KOPT-K1 (cell line): ENCODE results near the gene MARK3.

Experiments used
- H3K27ac ChIP-seq: fragments of 200-600 bp; sonication (generic); 2 replicates; pipeline ENCODE4 v1.5.1; 2016; ENCODE audit warnings: antibody characterized with exemption, mild to moderate bottlenecking, low read depth, low read length; ENCODE audit not compliant: poor library complexity, severe bottlenecking
- H3K36me3 ChIP-seq: fragments of 200-600 bp; sonication (generic); 2 replicates; pipeline ENCODE4 v1.5.1; 2017; ENCODE audit warnings: antibody characterized with exemption, mild to moderate bottlenecking, low read length, moderate library complexity; ENCODE audit not compliant: insufficient read depth
- H3K9me3 ChIP-seq: fragments of 200-600 bp; sonication (generic); 2 replicates; pipeline ENCODE4 v1.5.1; 2017; ENCODE audit warnings: antibody characterized with exemption, low read length, mild to moderate bottlenecking; ENCODE audit not compliant: insufficient read depth, poor library complexity, severe bottlenecking

Gene MARK3

GRCh38 chr14:103385152-103385928, at the start of gene MARK3:
MARK3 (plus strand) TSS chr14:103385415; CDS start chr14:103386030, 615 bp downstream.
- Histone ChIP-seq H3K27ac (peak within 1 kb of the TSS; percentile 78), H3K36me3 (no peaks in the 10 kb centered on the region), H3K9me3 (no peaks in the 10 kb centered on the region)

- peaks cover 63% of the 10 kb centered on the region for H3K36me3 ChIP-seq
- H3K9me3 ChIP-seq: no peaks in the 10 kb centered on the region
- no peak overlapping the region for H3K27ac ChIP-seq
These were observed 49.0 kb upstream of the MARK3 start for GRCh38 chr14:103336191-103336590.

- Histone ChIP-seq H3K9me3 (no peaks in the 10 kb centered on the region), H3K27ac (no peak overlapping the region), H3K36me3 (peaks cover 79% of the 10 kb centered on the region)
These were observed 47.4 kb upstream of the MARK3 start for GRCh38 chr14:103337794-103338193.

GRCh38 chr14:103339561-103339960, 45.7 kb upstream of the MARK3 start:
- Histone ChIP-seq H3K27ac (no peak overlapping the region), H3K36me3 (peaks cover 97% of the 10 kb centered on the region), H3K9me3 (no peaks in the 10 kb centered on the region)

GRCh38 chr14:103340480-103341212, 44.6 kb upstream of the MARK3 start:
- Histone ChIP-seq H3K36me3 (peaks cover 97% of the 10 kb centered on the region), H3K9me3 (no peaks in the 10 kb centered on the region), H3K27ac (no peak overlapping the region)

- Histone ChIP-seq H3K27ac (no peak overlapping the region), H3K36me3 (peaks cover 89% of the 10 kb centered on the region), H3K9me3 (no peaks in the 10 kb centered on the region)
These were observed 43.7 kb upstream of the MARK3 start for GRCh38 chr14:103341250-103342129.

- Histone ChIP-seq H3K9me3 (no peaks in the 10 kb centered on the region), H3K36me3 (peaks cover 71% of the 10 kb centered on the region), H3K27ac (no peak overlapping the region)
These were observed 41.9 kb upstream of the MARK3 start for GRCh38 chr14:103343164-103343879.

GRCh38 chr14:103343905-103344797, 41.1 kb upstream of the MARK3 start:
- H3K36me3 ChIP-seq: peaks cover 62% of the 10 kb centered on the region
- H3K27ac ChIP-seq: no peak overlapping the region
- H3K9me3 ChIP-seq: no peaks in the 10 kb centered on the region

- no peaks in the 10 kb centered on the region for H3K9me3 ChIP-seq
- H3K36me3 ChIP-seq: peaks cover 41% of the 10 kb centered on the region
- no peak overlapping the region for H3K27ac ChIP-seq
These were observed 38.9 kb upstream of the MARK3 start for GRCh38 chr14:103346286-103346685.

- Histone ChIP-seq H3K36me3 (peaks cover 31% of the 10 kb centered on the region), H3K27ac (no peak overlapping the region), H3K9me3 (no peaks in the 10 kb centered on the region)
These were observed 38.0 kb upstream of the MARK3 start for GRCh38 chr14:103347091-103347815.

GRCh38 chr14:103348154-103348553, 37.1 kb upstream of the MARK3 start:
- peaks cover 22% of the 10 kb centered on the region for H3K36me3 ChIP-seq

GRCh38 chr14:103349982-103350381, 35.2 kb upstream of the MARK3 start:
- no peaks in the 10 kb centered on the region for H3K9me3 ChIP-seq
- H3K36me3 ChIP-seq: peaks cover 4% of the 10 kb centered on the region
- no peak overlapping the region for H3K27ac ChIP-seq

More at GRCh38 chr14:103348154-103348553, 37.1 kb upstream of the MARK3 start:
- Histone ChIP-seq H3K9me3 (no peaks in the 10 kb centered on the region), H3K27ac (no peak overlapping the region)

GRCh38 chr14:103353362-103353761, 31.9 kb upstream of the MARK3 start:
- Histone ChIP-seq H3K36me3 (no peaks in the 10 kb centered on the region), H3K27ac (no peak overlapping the region), H3K9me3 (no peaks in the 10 kb centered on the region)
